ENCODE measurements around the gene MTNR1A. TPM values are rescaled to one million over a fixed set of nuclear protein-coding genes. Genes with fewer than 3 reads are reported as not detected.

Gene MTNR1A
- total RNA-seq, 4 donors from 2014 or later: not detected

- Histone ChIP-seq H3K27ac (no peak overlapping the region), H3K4me1 (no peaks in the 10 kb centered on the region), H3K27me3 (no peaks in the 10 kb centered on the region), H3K36me3 (peaks cover 24 to 34% of the 10 kb centered on the region in 2 donors), H3K9me3 (no peaks in the 10 kb centered on the region), H3K4me3 (replicated peaks in 1 of 3) (no peak overlapping the region)
- no peak for DNase-seq
- TF ChIP-seq POLR2A (IDR thresholded peaks at IDR 0.05) (no peak), CTCF (IDR thresholded peaks at IDR 0.05) (no peak)
- intact Hi-C loops (cut with DNase I): no loop called here
- 96% methylated on average over 23 of the region's 23 CpGs for WGBS, 2 donors
Observed at GRCh38 chr4:186596850-186597390, 41.6 kb upstream of the MTNR1A start.

GRCh38 chr4:186596346-186596745 is 41.0 kb upstream of the MTNR1A start:
- WGBS, 2 donors: 96 to 98% methylated on average over 12 of the region's 12 CpGs
- no peak overlapping the region for H3K27ac ChIP-seq
- H3K4me3 ChIP-seq (replicated peaks in 1 of 3): no peak overlapping the region
- intact Hi-C loops (cut with DNase I): no loop called here
- H3K4me1 ChIP-seq: no peaks in the 10 kb centered on the region
- no peaks in the 10 kb centered on the region for H3K27me3 ChIP-seq
- peaks cover 24 to 33% of the 10 kb centered on the region in 2 donors for H3K36me3 ChIP-seq
- TF ChIP-seq POLR2A (IDR thresholded peaks at IDR 0.05) (no peak), CTCF (IDR thresholded peaks at IDR 0.05) (no peak)
- DNase-seq: no peak
- H3K9me3 ChIP-seq: no peaks in the 10 kb centered on the region

- 82 to 91% methylated on average over 7 of the region's 7 CpGs for WGBS, 2 donors
- peaks cover 16 to 20% of the 10 kb centered on the region in 2 donors for H3K36me3 ChIP-seq
- TF ChIP-seq POLR2A (IDR thresholded peaks at IDR 0.05) (no peak), CTCF (IDR thresholded peaks at IDR 0.05) (no peak)
Observed at GRCh38 chr4:186593587-186593973, 38.2 kb upstream of the MTNR1A start.

GRCh38 chr4:186592966-186593586 is 37.7 kb upstream of the MTNR1A start:
- intact Hi-C loops (cut with DNase I): no loop called here
- TF ChIP-seq POLR2A (IDR thresholded peaks at IDR 0.05) (no peak), CTCF (IDR thresholded peaks at IDR 0.05) (no peak)
- Histone ChIP-seq H3K36me3 (peaks cover 19 to 24% of the 10 kb centered on the region in 2 donors), H3K27ac (no peak overlapping the region), H3K9me3 (no peaks in the 10 kb centered on the region), H3K4me1 (no peaks in the 10 kb centered on the region), H3K27me3 (no peaks in the 10 kb centered on the region), H3K4me3 (replicated peaks in 1 of 3) (no peak overlapping the region)
- WGBS, 2 donors: 92 to 94% methylated on average over 13 of the region's 13 CpGs
- DNase-seq: no peak

More at GRCh38 chr4:186593587-186593973, 38.2 kb upstream of the MTNR1A start:
- H3K27ac ChIP-seq: no peak overlapping the region
- no peaks in the 10 kb centered on the region for H3K27me3 ChIP-seq
- H3K4me3 ChIP-seq (replicated peaks in 1 of 3): no peak overlapping the region
- DNase-seq: no peak
- H3K9me3 ChIP-seq: no peaks in the 10 kb centered on the region
- intact Hi-C loops (cut with DNase I): no loop called here
- H3K4me1 ChIP-seq: no peaks in the 10 kb centered on the region

- H3K27me3 ChIP-seq: no peaks in the 10 kb centered on the region
- 94 to 97% methylated on average over 8 of the region's 8 CpGs for WGBS, 2 donors
- no peak for DNase-seq
- H3K36me3 ChIP-seq: peaks cover 19 to 24% of the 10 kb centered on the region in 2 donors
- no peaks in the 10 kb centered on the region for H3K4me1 ChIP-seq
- no peak overlapping the region for H3K4me3 ChIP-seq (replicated peaks in 1 of 3)
- no peaks in the 10 kb centered on the region for H3K9me3 ChIP-seq
- TF ChIP-seq POLR2A (IDR thresholded peaks at IDR 0.05) (no peak), CTCF (IDR thresholded peaks at IDR 0.05) (no peak)
- intact Hi-C loops (cut with DNase I): no loop called here
- no peak overlapping the region for H3K27ac ChIP-seq
Observed at GRCh38 chr4:186592445-186592844, 37.1 kb upstream of the MTNR1A start.

Data from thyroid gland (tissue), 4 donors.